Stimulated activated CD4-positive, alpha-beta T cell treated with anti-CD3 and anti-CD28 coated beads, Interleukin-12 subunit alpha, Interleukin-12 subunit beta, amount 100 ng/mL, for 24 hours (primary cell): ENCODE results near the gene FAM181A.

Experiments
- DNase-seq, 2 experiments: peaks; one replicate each; pipeline ENCODE4 v3.0.0-alpha.2; 2020; ENCODE audit warnings: low read depth in 2 of 2

The FAM181A gene

GRCh38 chr14:93950948-93951634 lies 23.9 kb downstream of the FAM181A start:
- DNase-seq, result no peak

GRCh38 chr14:93951635-93952540 lies 24.7 kb downstream of the FAM181A start:
- DNase-seq, result no peak

- DNase-seq, result no peak
These were observed 25.7 kb downstream of the FAM181A start for GRCh38 chr14:93952829-93953228.

GRCh38 chr14:93953263-93953662 lies 26.1 kb downstream of the FAM181A start:
- DNase-seq, result no peak

GRCh38 chr14:93953739-93954515 lies 26.8 kb downstream of the FAM181A start:
- DNase-seq, result no peak

GRCh38 chr14:93954516-93954830 lies 27.3 kb downstream of the FAM181A start:
- DNase-seq, result no peak

GRCh38 chr14:93954900-93955849 lies 28.0 kb downstream of the FAM181A start:
- DNase-seq, result no peak

GRCh38 chr14:93955850-93956481 lies 28.8 kb downstream of the FAM181A start:
- DNase-seq, result no peak

GRCh38 chr14:93956514-93957332 lies 29.6 kb downstream of the FAM181A start:
- DNase-seq, result no peak

- no peak for DNase-seq
These were observed 30.2 kb downstream of the FAM181A start for GRCh38 chr14:93957333-93957710.

- DNase-seq, result no peak
These were observed 30.8 kb downstream of the FAM181A start for GRCh38 chr14:93957751-93958566.

GRCh38 chr14:93958567-93959238 lies 31.6 kb downstream of the FAM181A start:
- DNase-seq, result no peak

GRCh38 chr14:93959239-93960107 lies 32.3 kb downstream of the FAM181A start:
- peak; percentile 89 to 92 for DNase-seq

GRCh38 chr14:93960108-93960475 lies 32.9 kb downstream of the FAM181A start:
- DNase-seq, result no peak

- no peak for DNase-seq
These were observed 33.8 kb downstream of the FAM181A start for GRCh38 chr14:93960774-93961438.

- DNase-seq, result no peak
These were observed 34.5 kb downstream of the FAM181A start for GRCh38 chr14:93961620-93962019.
